ENCODE measurements around the gene GPX7.

GPX7 gene

DNA sequence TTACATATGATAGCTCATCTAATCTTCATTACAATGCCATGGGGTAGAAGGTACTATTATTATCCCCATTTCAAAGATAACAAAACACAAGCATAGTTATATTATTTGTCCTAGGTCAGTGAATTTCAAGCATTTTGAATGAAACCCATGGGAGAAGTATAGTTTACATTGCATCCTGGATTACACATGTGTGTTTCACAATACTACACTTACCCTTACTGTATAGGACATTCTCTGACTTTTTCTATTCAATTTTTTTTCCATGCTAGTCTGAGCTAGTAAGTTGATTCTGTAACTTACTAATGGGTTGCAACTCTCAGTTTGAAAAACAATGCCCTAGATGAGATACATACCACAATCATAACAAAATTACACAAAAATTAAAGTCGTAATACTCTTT lies 8.7 kb upstream of the GPX7 start:
- POLR2A ChIA-PET, result no interaction called here
- CTCF ChIA-PET, result interaction anchor here (1.2 kb wide), 1 partner anchor 77 kb away, joined by 3 read pairs; no protein-coding TSS in a partner anchor
- TF ChIP-seq ZNF266 (tag by site-specific recombination; IDR thresholded peaks at IDR 0.05; ENCODE audit: low read depth), result no peak
- 0 out of 2 replicates have a peak, but pooled peaks have one; percentile 25 for TF ChIP-seq ZNF664 (tag by site-specific recombination; IDR thresholded peaks at IDR 0.05)

DNA sequence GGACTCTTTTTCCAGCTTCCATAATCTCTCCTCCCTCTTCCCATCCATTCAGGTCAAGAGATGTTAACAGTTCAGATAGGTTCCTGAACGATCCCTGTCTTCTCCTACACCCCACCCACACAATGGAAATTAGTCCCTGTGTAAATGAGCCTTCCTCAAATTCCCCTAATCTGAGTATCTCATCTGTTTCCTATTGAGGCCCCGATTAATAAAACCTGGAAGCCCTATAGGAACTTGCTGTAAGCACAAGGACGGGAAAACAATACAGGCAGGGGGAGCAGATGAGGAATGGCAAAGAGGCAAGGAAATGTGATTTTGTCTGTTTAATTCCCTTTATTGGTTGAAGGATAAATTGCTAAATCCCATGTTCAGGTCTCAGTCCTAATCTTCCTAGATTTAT lies 7.1 kb upstream of the GPX7 start:
- no peak overlapping the region for H3K4me3 ChIP-seq (ENCODE audit: low read depth, low read length)
- CTCF ChIA-PET, result no interaction called here
- H3K9me3 ChIP-seq (ENCODE audit: control insufficient read depth, insufficient read depth, low read depth, low read length), result no peaks in the 10 kb centered on the region
- no peak overlapping the region for H3K27ac ChIP-seq (ENCODE audit: extremely low read depth, low read depth, low read length)
- no peaks in the 10 kb centered on the region for H3K36me3 ChIP-seq (ENCODE audit: control insufficient read depth in 2 of 2, insufficient read depth in 1 of 2, low read length in 2 of 2)
- no peaks in the 10 kb centered on the region for H3K4me1 ChIP-seq (ENCODE audit: control insufficient read depth, insufficient read depth, low read length)
- POLR2A ChIA-PET, result no interaction called here
- TF ChIP-seq, protein P1, sequence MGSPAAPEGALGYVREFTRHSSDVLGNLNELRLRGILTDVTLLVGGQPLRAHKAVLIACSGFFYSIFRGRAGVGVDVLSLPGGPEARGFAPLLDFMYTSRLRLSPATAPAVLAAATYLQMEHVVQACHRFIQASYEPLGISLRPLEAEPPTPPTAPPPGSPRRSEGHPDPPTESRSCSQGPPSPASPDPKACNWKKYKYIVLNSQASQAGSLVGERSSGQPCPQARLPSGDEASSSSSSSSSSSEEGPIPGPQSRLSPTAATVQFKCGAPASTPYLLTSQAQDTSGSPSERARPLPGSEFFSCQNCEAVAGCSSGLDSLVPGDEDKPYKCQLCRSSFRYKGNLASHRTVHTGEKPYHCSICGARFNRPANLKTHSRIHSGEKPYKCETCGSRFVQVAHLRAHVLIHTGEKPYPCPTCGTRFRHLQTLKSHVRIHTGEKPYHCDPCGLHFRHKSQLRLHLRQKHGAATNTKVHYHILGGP (tag by site-specific recombination; IDR thresholded peaks at IDR 0.05), result no peak
- TF ChIP-seq EGR2 (tag by site-specific recombination; IDR thresholded peaks at IDR 0.05; ENCODE audit: low read depth), result peak; percentile 23; the same call in 1 of the 2 replicates

More for the DNA sequence above, 8.7 kb upstream of the GPX7 start:
- no peak overlapping the region for H3K27ac ChIP-seq (ENCODE audit: extremely low read depth, low read depth, low read length)
- H3K9me3 ChIP-seq (ENCODE audit: control insufficient read depth, insufficient read depth, low read depth, low read length), result no peaks in the 10 kb centered on the region
- H3K4me3 ChIP-seq (ENCODE audit: low read depth, low read length), result no peak overlapping the region
- H3K36me3 ChIP-seq (ENCODE audit: control insufficient read depth in 2 of 2, insufficient read depth in 1 of 2, low read length in 2 of 2), result no peaks in the 10 kb centered on the region
- H3K4me1 ChIP-seq (ENCODE audit: control insufficient read depth, insufficient read depth, low read length), result no peaks in the 10 kb centered on the region

- Histone ChIP-seq H3K4me1 (ENCODE audit: control insufficient read depth, insufficient read depth, low read length) (no peaks in the 10 kb centered on the region), H3K27ac (ENCODE audit: extremely low read depth, low read depth, low read length) (no peak overlapping the region), H3K4me3 (ENCODE audit: low read depth, low read length) (no peak overlapping the region), H3K36me3 (ENCODE audit: control insufficient read depth in 2 of 2, insufficient read depth in 1 of 2, low read length in 2 of 2) (no peaks in the 10 kb centered on the region), H3K9me3 (ENCODE audit: control insufficient read depth, insufficient read depth, low read depth, low read length) (no peaks in the 10 kb centered on the region)
- POLR2A ChIA-PET, result no interaction called here
- CTCF ChIA-PET, result interaction anchor here (0.7 kb wide), 1 partner anchor 638 kb away, joined by 6 read pairs; no protein-coding TSS in a partner anchor
- TF ChIP-seq ZBTB17 (tag by site-specific recombination; IDR thresholded peaks at IDR 0.05) (no peak), ZNF747 (tag by site-specific recombination; IDR thresholded peaks at IDR 0.05) (no peak), ZNF518A (tag by site-specific recombination; conservative IDR thresholded peaks at IDR 0.05; ENCODE audit: low read depth) (no peak), ZNF133 (tag by site-specific recombination; IDR thresholded peaks at IDR 0.05) (no peak), ZFP69B (tag by site-specific recombination; IDR thresholded peaks at IDR 0.05) (no peak), ZFP3 (tag by site-specific recombination; IDR thresholded peaks at IDR 0.05; ENCODE audit: low read depth) (no peak), ZSCAN5A (tag by site-specific recombination; IDR thresholded peaks at IDR 0.05) (no peak), ZNF658 (tag by site-specific recombination; IDR thresholded peaks at IDR 0.05) (no peak)
- TF ChIP-seq, protein P2, sequence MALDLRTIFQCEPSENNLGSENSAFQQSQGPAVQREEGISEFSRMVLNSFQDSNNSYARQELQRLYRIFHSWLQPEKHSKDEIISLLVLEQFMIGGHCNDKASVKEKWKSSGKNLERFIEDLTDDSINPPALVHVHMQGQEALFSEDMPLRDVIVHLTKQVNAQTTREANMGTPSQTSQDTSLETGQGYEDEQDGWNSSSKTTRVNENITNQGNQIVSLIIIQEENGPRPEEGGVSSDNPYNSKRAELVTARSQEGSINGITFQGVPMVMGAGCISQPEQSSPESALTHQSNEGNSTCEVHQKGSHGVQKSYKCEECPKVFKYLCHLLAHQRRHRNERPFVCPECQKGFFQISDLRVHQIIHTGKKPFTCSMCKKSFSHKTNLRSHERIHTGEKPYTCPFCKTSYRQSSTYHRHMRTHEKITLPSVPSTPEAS (tag by site-specific recombination; IDR thresholded peaks at IDR 0.05), result no peak
- TF ChIP-seq, protein P3, sequence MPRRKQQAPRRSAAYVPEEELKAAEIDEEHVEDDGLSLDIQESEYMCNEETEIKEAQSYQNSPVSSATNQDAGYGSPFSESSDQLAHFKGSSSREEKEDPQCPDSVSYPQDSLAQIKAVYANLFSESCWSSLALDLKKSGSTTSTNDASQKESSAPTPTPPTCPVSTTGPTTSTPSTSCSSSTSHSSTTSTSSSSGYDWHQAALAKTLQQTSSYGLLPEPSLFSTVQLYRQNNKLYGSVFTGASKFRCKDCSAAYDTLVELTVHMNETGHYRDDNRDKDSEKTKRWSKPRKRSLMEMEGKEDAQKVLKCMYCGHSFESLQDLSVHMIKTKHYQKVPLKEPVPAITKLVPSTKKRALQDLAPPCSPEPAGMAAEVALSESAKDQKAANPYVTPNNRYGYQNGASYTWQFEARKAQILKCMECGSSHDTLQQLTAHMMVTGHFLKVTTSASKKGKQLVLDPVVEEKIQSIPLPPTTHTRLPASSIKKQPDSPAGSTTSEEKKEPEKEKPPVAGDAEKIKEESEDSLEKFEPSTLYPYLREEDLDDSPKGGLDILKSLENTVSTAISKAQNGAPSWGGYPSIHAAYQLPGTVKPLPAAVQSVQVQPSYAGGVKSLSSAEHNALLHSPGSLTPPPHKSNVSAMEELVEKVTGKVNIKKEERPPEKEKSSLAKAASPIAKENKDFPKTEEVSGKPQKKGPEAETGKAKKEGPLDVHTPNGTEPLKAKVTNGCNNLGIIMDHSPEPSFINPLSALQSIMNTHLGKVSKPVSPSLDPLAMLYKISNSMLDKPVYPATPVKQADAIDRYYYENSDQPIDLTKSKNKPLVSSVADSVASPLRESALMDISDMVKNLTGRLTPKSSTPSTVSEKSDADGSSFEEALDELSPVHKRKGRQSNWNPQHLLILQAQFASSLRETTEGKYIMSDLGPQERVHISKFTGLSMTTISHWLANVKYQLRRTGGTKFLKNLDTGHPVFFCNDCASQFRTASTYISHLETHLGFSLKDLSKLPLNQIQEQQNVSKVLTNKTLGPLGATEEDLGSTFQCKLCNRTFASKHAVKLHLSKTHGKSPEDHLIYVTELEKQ (tag by site-specific recombination; IDR thresholded peaks at IDR 0.05; ENCODE audit: borderline replicate concordance), result no peak
Measured at GRCh38 chr1:52597912-52598311, 4.3 kb upstream of the GPX7 start.

All from HEK293 (cell line).